Measurements from ENCODE around the gene EPM2AIP1. TPM values are rescaled to one million over a fixed set of nuclear protein-coding genes. Genes with fewer than 3 reads are reported as not detected.
"Not testable (repeated sequence)": the region's sequence is repeated elsewhere in the genome, so short reads cannot be mapped to it uniquely, and the experiment has no call there.

Gene EPM2AIP1
- total RNA-seq, 1 donor from 2014 or later, result 11.1 TPM

GRCh38 chr3:36954452-36955134 lies 38.3 kb downstream of the EPM2AIP1 start:
- DNase-seq (ENCODE audit: low read depth in 2 of 2), result no peak

- DNase-seq (ENCODE audit: low read depth in 2 of 2), result not testable (repeated sequence)
Measured at GRCh38 chr3:36947814-36948213, 45.1 kb downstream of the EPM2AIP1 start.

- no peak for DNase-seq (ENCODE audit: low read depth in 2 of 2)
Measured at GRCh38 chr3:36945333-36945980, 47.5 kb downstream of the EPM2AIP1 start.

GRCh38 chr3:36944641-36945270 lies 48.2 kb downstream of the EPM2AIP1 start, which contains the start of gene TRANK1:
Gene TRANK1, minus strand, starts transcription at chr3:36945054. Its CDS starts 245 bp downstream, at chr3:36944809.
- peak; percentile 37 to 76 for DNase-seq (ENCODE audit: low read depth in 2 of 2)

GRCh38 chr3:36944012-36944640 lies 48.8 kb downstream of the EPM2AIP1 start:
- DNase-seq (ENCODE audit: low read depth in 2 of 2), result peak; percentile 51 to 59

- no peak for DNase-seq (ENCODE audit: low read depth in 2 of 2)
Measured at GRCh38 chr3:36943601-36944000, 49.3 kb downstream of the EPM2AIP1 start.

GRCh38 chr3:36942638-36943248 lies 50.2 kb downstream of the EPM2AIP1 start:
- DNase-seq (ENCODE audit: low read depth in 2 of 2), result no peak

- no peak for DNase-seq (ENCODE audit: low read depth in 2 of 2)
Measured at GRCh38 chr3:36941658-36942057, 51.3 kb downstream of the EPM2AIP1 start.

GRCh38 chr3:36941162-36941561 lies 51.8 kb downstream of the EPM2AIP1 start:
- DNase-seq (ENCODE audit: low read depth in 2 of 2), result no peak

- no peak for DNase-seq (ENCODE audit: low read depth in 2 of 2)
Measured at GRCh38 chr3:36937492-36937891, 55.4 kb downstream of the EPM2AIP1 start.

Other genes with a start within 250 kb of the EPM2AIP1 start
- gene DCLK3, start 228.6 kb downstream of the EPM2AIP1 start, total RNA-seq, result not detected in 2 replicates
- gene TRANK1, start 48.1 kb downstream of the EPM2AIP1 start, total RNA-seq, result 4.0 and 6.1 TPM in 2 replicates
- 29.4 and 31.8 TPM in 2 replicates for gene MLH1, start 387 bp upstream of the EPM2AIP1 start, total RNA-seq
- gene LRRFIP2, start 181.5 kb upstream of the EPM2AIP1 start, total RNA-seq, result 27.2 and 34.7 TPM in 2 replicates

Measured in lung microvascular endothelial cell (primary cell).